Loucy (cell line): ENCODE data around the gene SLC28A1.

Experiments used
- H2AFZ ChIP-seq: fragments of 200-600 bp; sonication (generic); 2 replicates; pipeline ENCODE4 v1.6.0; 2016; ENCODE audit warnings: antibody characterized with exemption, mild to moderate bottlenecking, low read length, moderate library complexity
- H3F3A ChIP-seq: fragments of 200-600 bp; 2 replicates; pipeline ENCODE4 v1.6.0; 2016; ENCODE audit warnings: antibody characterized with exemption, low read depth, mild to moderate bottlenecking
- H3K27me3 ChIP-seq: fragments of 200-600 bp; sonication (generic); 2 replicates; pipeline ENCODE4 v1.6.1; 2014; ENCODE audit warnings: low read length, mild to moderate bottlenecking; ENCODE audit not compliant: insufficient read depth, poor library complexity, severe bottlenecking
- H3K36me3 ChIP-seq: fragments of 200-600 bp; sonication (generic); 2 replicates; pipeline ENCODE4 v1.6.1; 2016; ENCODE audit warnings: low read length; ENCODE audit not compliant: insufficient read depth
- H3K4me1 ChIP-seq: fragments of 200-600 bp; sonication (generic); 2 replicates; pipeline ENCODE4 v1.5.1; 2014; ENCODE audit warnings: low read length, mild to moderate bottlenecking; ENCODE audit not compliant: insufficient read depth, poor library complexity, severe bottlenecking
- H3K4me2 ChIP-seq: fragments of 200-600 bp; sonication (generic); 2 replicates; pipeline ENCODE4 v1.6.0; 2014; ENCODE audit warnings: antibody characterized with exemption, low read length, low read depth, mild to moderate bottlenecking; ENCODE audit not compliant: poor library complexity, severe bottlenecking
- H3K4me3 ChIP-seq: fragments of 200-600 bp; sonication (generic); 2 replicates; pipeline ENCODE4 v1.5.1; 2014; ENCODE audit warnings: low read length, mild to moderate bottlenecking, mixed read lengths; ENCODE audit not compliant: poor library complexity, severe bottlenecking
- H3K79me2 ChIP-seq: fragments of 200-600 bp; sonication (generic); 2 replicates; pipeline ENCODE4 v1.6.1; 2014; ENCODE audit warnings: low read length; ENCODE audit not compliant: insufficient read depth
- H3K9ac ChIP-seq: fragments of 200-600 bp; sonication (generic); 2 replicates; pipeline ENCODE4 v1.6.0; 2014; ENCODE audit warnings: mild to moderate bottlenecking, low read depth, low read length, moderate library complexity; ENCODE audit not compliant: poor library complexity, severe bottlenecking
- H3K9me2 ChIP-seq: fragments of 200-600 bp; sonication (generic); replicated peaks from 2 replicates; pipeline ENCODE4 v1.6.1; 2016; ENCODE audit warnings: low read depth, low read length, mixed read lengths
- H3K9me3 ChIP-seq: fragments of 200-600 bp; sonication (generic); 2 replicates; pipeline ENCODE4 v1.6.1; 2014; ENCODE audit warnings: mild to moderate bottlenecking, antibody characterized with exemption, low read length, low read depth; ENCODE audit not compliant: insufficient read depth
- H4K20me1 ChIP-seq: fragments of 200-600 bp; sonication (generic); 2 replicates; pipeline ENCODE4 v1.6.0; 2014; ENCODE audit warnings: antibody characterized with exemption, low read length, mild to moderate bottlenecking; ENCODE audit not compliant: insufficient read depth, poor library complexity, severe bottlenecking
- CTCF ChIP-seq: fragments of 200-600 bp; sonication (generic); conservative IDR thresholded peaks from 2 replicates; pipeline ENCODE4 v1.5.1; 2014; ENCODE audit warnings: mild to moderate bottlenecking, antibody characterized with exemption, low read length
- EZH2phosphoT487 ChIP-seq: fragments of 200-600 bp; IDR thresholded peaks from 2 replicates; pipeline ENCODE4 v1.6.1; 2018; ENCODE audit warnings: antibody characterized with exemption, mild to moderate bottlenecking, moderate library complexity, borderline replicate concordance

SLC28A1 gene

GRCh38 chr15:84852212-84852611, 32.2 kb upstream of the SLC28A1 start:
- Histone ChIP-seq H3K4me1 (no peaks in the 10 kb centered on the region), H4K20me1 (no peaks in the 10 kb centered on the region), H2AFZ (no peak overlapping the region), H3K79me2 (no peaks in the 10 kb centered on the region), H3K27me3 (no peaks in the 10 kb centered on the region), H3K4me3 (no peak overlapping the region), H3K4me2 (no peak overlapping the region), H3K9ac (no peak overlapping the region), H3F3A (no peaks in the 10 kb centered on the region), H3K9me3 (peaks cover 3% of the 10 kb centered on the region; the same call in 1 of the 2 replicates), H3K36me3 (no peaks in the 10 kb centered on the region), H3K9me2 (no peaks in the 10 kb centered on the region)
- TF ChIP-seq EZH2phosphoT487, result no peak
- TF ChIP-seq CTCF, result no peak

GRCh38 chr15:84855136-84855535, 29.3 kb upstream of the SLC28A1 start:
- no peak overlapping the region for H3K4me3 ChIP-seq
- H3K9me3 ChIP-seq, result no peaks in the 10 kb centered on the region
- no peaks in the 10 kb centered on the region for H3K79me2 ChIP-seq
- no peaks in the 10 kb centered on the region for H3K36me3 ChIP-seq
- TF ChIP-seq EZH2phosphoT487, result no peak
- TF ChIP-seq CTCF, result no peak
- H3K27me3 ChIP-seq, result no peaks in the 10 kb centered on the region
- no peaks in the 10 kb centered on the region for H3K4me1 ChIP-seq
- H3F3A ChIP-seq, result no peaks in the 10 kb centered on the region
- no peak overlapping the region for H3K9ac ChIP-seq
- no peaks in the 10 kb centered on the region for H3K9me2 ChIP-seq
- no peaks in the 10 kb centered on the region for H4K20me1 ChIP-seq
- no peak overlapping the region for H2AFZ ChIP-seq
- H3K4me2 ChIP-seq, result no peak overlapping the region

- H4K20me1 ChIP-seq, result no peaks in the 10 kb centered on the region
- no peaks in the 10 kb centered on the region for H3K79me2 ChIP-seq
- H3K36me3 ChIP-seq, result no peaks in the 10 kb centered on the region
- H3K4me3 ChIP-seq, result no peak overlapping the region
- no peaks in the 10 kb centered on the region for H3F3A ChIP-seq
- no peaks in the 10 kb centered on the region for H3K4me1 ChIP-seq
- H2AFZ ChIP-seq, result no peak overlapping the region
- TF ChIP-seq EZH2phosphoT487, result no peak
- TF ChIP-seq CTCF, result no peak
- H3K27me3 ChIP-seq, result no peaks in the 10 kb centered on the region
- no peaks in the 10 kb centered on the region for H3K9me3 ChIP-seq
- H3K9ac ChIP-seq, result no peak overlapping the region
- no peaks in the 10 kb centered on the region for H3K9me2 ChIP-seq
- no peak overlapping the region for H3K4me2 ChIP-seq
These were observed 28.7 kb upstream of the SLC28A1 start for GRCh38 chr15:84855765-84856164.
